NCI-H2081 treated with DMSO at 0.1 percent for 48 hours (cell line): ENCODE results near the gene BLOC1S5.
"Not testable (repeated sequence)": the region's sequence is repeated elsewhere in the genome, so short reads cannot be mapped to it uniquely, and the experiment has no call there.

Experiments
- DNase-seq: peaks from one replicate; lab custom pipeline; 2025; lab: John Stamatoyannopoulos, UW

BLOC1S5 gene

DNA sequence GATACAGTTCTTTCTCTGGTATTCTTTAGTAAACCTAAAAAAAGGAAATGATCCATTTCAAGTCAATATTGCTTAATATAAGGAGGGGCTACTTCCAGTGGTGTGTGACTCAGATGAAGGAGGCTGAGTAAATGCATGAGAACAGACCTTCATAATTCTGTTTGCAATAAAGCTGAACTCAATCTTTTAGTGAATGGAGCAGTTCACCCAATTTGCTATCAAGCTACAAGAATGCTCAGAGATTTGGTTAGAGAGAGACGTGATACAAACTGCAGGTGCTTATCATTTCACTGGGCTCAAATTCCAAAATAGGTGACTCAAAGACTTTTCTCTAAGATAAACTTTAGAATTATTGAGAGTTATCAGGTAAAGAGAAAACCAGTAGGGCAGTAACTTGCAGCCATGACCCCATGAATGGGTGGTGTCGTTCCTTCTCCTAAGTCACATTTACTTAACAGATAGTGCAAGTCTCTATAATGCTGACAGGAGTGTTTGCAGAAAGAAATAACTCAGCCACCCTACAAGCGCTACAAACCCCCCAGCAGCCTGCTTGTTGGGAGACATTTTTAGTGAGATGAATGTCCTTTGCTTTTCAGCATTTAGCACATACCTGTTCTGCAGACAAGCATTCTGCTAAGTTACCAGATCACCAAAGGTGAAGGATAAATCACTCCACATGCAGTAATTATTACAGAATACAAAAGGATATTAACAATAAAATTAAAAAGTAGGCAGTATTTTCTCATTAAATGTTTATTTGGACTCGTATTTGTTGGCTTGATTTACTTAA lies 16.4 kb upstream of the BLOC1S5 start:
- no peak for DNase-seq

DNA sequence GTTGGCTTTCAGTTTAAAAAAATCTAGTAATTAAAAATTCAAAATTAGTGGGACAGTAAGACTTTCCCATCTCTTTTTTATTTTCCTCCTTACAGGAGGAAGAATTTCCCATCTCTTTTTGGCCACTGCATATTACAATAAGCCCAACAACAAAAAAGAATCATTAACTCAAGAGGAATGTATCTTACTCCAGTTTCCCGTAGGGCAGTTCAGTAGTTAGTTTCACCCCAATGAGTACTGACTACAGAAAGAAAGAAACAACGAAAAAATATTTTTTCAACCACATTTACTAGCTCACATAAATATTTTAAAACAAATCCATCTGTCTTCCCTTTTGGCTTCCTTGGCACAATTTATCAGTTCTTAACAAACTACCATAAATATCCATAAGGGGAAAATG lies 14.9 kb upstream of the BLOC1S5 start:
- DNase-seq, result no peak

DNA sequence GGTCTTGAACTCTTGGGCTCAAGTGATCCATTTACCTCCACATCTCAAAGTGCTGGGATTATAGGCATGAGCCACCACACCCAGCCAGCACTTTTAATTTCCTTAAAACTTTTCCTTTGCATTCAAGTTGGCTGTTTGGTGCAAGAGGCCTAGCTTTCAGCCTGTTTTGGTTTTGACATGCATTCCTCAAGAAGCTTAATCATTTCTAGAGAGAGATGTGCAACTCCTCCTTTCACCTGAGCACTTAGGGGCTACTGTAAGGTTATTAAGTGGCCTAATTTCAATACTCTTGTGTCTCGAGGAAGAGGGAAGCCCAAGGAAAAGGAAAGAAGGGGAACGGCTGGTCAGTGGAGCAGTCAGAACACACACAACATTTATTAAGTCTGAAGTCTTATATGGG lies 13.8 kb upstream of the BLOC1S5 start:
- no peak for DNase-seq

- no peak for DNase-seq
Observed at GRCh38 chr6:8075704-8076103, 11.5 kb upstream of the BLOC1S5 start.

- DNase-seq, result no peak
Observed at GRCh38 chr6:8075185-8075584, 11.0 kb upstream of the BLOC1S5 start.

DNA sequence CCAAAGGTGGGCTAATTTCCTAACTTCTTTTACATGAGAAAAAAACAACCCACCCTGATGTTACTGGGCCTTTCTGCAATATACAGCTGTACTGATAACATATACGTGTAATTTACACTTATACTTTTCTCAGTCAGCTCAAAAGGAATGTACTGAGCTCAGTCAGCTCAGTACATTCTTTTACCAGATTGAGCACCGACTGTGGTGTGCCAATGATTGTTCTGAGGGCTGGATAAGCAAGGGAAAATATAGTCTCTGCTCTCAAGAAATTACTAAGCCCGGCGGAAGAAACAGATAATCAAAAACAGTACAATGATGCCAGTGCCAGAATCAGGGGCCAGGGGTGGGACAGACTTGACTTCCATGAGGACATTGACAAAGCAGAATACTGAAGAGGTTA lies 10.0 kb upstream of the BLOC1S5 start:
- DNase-seq, result no peak

GRCh38 chr6:8073758-8074157 lies 9.6 kb upstream of the BLOC1S5 start:
- DNase-seq, result no peak

DNA sequence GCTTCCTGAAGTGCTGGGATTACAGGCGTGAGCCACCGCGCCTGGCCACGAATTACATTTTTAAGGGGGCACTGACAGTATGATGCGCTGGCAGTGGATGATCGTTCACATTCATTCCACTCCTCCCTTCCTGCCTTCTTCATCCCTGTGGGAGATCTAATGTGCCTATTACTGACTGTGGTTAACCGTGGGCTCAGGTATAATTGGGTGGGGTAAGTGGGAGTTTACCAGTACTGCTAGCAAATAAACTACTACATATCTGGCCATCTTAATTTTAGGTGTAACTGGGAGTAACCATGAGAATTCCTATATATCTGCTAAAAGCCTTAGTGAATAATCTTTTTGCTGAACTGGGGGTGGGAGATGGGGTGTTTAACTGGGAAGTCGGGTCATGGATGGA lies 6.5 kb upstream of the BLOC1S5 start:
- DNase-seq, result no peak

GRCh38 chr6:8069631-8070284 lies 5.6 kb upstream of the BLOC1S5 start:
- no peak for DNase-seq

- no peak for DNase-seq
Observed at GRCh38 chr6:8069151-8069550, 5.0 kb upstream of the BLOC1S5 start.

DNA sequence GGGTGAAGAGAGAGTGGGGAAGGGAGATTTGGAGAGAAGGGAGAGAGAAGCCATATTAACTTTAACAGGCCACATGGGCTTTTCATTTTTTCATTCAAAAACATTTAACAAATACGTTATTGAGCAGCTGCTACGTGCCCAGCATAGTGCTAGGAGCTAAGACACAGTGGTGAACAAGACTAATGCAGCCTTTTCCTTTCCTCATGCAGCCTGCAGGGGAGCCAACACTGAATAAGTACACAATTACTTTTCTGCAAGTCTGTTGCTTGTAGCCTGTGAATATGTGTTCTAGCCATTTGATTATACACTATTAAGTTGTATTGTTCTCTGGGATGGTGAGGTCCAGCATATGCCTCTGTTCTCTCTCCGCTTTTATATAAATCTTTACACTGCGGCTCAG lies 1.9 kb upstream of the BLOC1S5 start:
- DNase-seq, result no peak

DNA sequence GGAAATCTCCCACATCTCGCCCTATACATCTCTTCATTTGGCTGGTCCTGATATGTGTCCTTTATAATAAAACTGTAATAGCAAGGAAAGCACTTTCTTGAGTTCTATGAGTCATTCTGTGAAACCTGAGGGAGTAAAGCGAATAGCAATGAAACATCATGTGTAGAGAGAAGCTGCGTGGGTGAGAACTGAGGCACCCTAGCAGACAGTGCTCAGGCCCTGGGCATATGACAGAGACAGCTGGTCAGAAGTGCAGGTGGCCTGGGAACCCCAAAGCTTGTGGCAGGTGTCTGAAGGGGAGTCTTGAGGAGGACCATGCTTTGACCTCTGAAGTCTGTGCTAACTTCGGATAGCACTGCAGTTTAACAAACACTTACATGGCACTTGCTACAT lies 1.3 kb upstream of the BLOC1S5 start:
- no peak for DNase-seq

DNA sequence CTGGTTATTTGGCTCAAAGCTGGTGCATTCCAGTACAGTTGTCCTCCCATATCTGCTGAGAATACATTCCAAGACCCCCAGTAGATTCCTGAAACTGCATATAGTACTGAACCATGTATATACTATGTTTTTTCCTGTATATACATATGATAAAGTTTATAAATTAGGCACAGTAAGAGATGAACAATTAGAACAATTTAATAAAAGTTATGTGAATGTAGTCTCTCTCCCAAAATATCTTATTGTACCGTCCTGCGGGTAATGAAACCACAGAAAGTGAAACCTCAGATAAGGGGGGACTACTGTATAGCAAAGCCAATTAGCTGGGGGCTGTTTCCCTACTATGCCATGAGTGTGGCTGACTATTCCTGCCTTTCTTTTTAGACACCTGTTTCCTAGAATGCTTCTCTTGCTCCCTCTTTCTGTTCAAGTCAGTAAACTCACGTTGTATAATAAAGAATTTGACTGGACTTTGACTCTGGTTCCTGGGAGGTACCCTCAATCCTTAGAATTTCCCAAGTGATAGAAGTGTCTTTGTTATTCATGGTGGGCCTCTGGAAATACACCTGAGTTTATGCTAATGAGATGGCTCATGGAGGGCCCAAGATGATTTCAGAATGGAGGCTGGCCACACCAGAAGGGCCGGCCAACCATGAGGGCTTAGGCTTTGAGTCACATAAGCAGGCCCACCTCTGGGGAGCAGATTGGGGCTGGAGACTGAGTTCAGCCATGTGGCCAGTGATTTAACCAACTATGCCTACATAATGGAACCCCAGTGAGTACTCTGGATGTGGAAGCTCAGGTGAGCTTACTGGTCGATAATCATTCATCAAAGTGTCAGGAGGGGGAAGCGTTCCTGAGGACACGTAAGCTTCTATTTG lies 689 bp upstream of the BLOC1S5 start:
- no peak for DNase-seq

GRCh38 chr6:8061736-8062135 lies 2.5 kb downstream of the BLOC1S5 start:
- no peak for DNase-seq

GRCh38 chr6:8060346-8060745 lies 3.8 kb downstream of the BLOC1S5 start:
- no peak for DNase-seq

- DNase-seq, result no peak
Observed at GRCh38 chr6:8059129-8059528, 5.1 kb downstream of the BLOC1S5 start.

DNA sequence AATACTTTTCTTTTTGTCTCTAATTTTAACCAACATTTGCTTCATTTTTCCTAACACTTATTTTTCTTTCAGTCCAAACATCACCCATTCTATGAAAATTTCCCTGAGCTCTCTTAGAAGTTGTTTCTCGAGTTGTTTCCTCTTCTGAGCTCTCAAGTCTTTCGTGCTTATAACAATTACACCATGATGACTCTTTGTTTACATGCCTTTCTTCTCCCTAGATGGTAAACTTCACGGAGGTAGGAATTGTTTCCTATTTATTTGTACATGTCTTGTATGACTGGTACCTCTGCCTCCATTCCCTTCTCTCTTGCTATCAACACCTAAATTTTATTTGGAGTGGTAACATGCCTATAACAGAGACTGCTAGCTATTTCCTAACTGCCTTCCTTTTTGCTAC lies 6.4 kb downstream of the BLOC1S5 start:
- no peak for DNase-seq

- no peak for DNase-seq
Observed at GRCh38 chr6:8057263-8057662, 6.9 kb downstream of the BLOC1S5 start.

DNA sequence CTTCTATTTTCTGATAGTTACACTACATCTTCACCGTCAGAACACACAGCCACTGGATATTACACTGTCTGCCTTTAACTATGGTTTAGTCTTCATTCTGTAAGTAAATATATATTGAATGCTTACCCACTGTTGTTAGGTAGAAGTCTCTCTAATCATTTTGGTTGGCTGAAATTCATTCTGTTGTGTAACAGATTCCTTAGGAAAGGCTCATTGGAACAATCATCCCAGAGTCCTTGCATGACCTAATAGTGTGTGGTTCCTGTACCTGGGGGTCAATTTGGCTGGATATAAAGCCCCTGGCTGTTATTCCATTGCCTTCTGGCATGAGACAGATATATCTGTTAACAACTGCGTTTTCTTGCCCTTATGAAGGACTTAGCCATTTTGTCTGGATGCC lies 9.9 kb downstream of the BLOC1S5 start:
- no peak for DNase-seq

GRCh38 chr6:8047541-8048292 lies 16.5 kb downstream of the BLOC1S5 start:
- DNase-seq, result no peak

DNA sequence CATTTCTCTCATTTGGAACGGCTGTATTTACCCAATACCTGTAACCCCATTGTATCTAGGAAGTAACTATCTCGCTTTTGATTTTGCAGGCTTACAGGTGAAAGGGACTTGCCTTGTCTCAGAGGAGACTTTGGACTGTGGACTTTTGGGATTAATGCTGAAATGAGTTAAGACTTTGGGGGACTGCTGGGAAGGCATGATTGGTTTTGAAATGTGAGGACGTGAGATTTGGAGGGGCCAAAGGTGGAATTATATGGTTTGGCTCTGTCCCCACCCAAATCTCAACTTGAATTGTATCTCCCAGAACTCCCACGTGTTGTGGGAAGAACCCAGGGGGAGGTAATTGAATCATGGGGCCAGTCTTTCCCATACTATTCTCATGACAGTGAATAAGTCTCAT lies 18.4 kb downstream of the BLOC1S5 start:
- not testable (repeated sequence) for DNase-seq

DNA sequence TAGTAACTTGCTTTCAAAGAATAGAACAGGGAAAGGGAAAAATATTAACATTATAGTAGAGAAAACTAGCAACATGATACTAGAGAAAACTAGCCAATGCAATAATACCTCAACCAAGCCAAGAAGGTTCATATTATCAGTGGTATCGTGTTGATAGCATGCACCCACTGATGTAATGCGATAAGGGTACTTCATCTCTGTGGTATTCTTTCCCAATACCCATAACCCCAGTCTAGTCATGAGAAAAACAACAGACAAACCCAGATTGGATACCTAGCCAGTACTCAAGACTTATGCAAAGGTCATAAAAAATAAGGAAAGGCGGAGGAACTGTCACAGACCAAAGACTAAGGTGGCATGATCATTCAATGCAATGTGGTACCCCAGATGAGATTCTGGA lies 21.0 kb downstream of the BLOC1S5 start:
- no peak for DNase-seq
